ENCODE results near the gene NT5DC3.
"Not testable (repeated sequence)": the region's sequence is repeated elsewhere in the genome, so short reads cannot be mapped to it uniquely, and the experiment has no call there.

NT5DC3 gene

GRCh38 chr12:103832048-103832997 lies 8.7 kb downstream of the NT5DC3 start:
- DNase-seq = no peak

- DNase-seq = no peak
Observed at GRCh38 chr12:103830730-103831320, 10.2 kb downstream of the NT5DC3 start.

GRCh38 chr12:103830025-103830725 lies 10.9 kb downstream of the NT5DC3 start:
- DNase-seq = no peak

DNA sequence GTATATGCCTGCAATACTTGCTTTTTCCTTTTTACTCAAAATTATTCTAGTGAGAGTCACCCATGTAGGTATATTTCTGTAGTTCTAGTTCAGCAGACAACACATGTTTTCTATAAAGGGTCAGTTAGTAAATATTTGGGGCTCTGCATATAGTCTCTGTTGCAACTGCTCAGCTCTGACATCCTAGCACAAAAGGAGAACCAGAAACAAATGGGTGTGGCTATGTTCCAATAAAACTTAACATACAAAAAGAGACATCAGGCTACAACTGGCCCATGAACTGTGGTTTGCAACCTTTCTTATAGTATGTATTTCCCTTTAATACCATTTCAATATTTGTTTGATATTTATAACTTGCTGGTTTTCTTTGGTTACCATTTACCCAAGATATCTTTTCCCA lies 11.9 kb downstream of the NT5DC3 start:
- DNase-seq = no peak

- no peak for DNase-seq
Observed at GRCh38 chr12:103827911-103828391, 13.1 kb downstream of the NT5DC3 start.

DNA sequence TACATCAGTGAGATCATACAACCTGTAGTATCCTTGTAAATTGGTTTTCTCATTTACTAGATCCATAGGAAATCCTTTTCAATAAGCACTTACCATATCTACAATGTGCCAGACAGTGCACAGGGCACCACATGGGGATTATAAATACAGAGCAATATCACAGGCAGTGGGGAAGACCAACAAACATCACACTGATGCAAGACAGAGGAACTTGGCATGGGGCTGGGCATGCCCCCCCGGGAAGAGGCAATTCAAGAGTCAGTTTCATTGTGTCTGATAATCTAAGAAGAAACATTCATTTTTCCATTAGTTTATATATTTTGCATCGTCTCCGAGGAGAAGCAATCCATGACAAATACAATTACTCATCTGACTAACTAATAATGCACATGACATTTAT lies 16.2 kb downstream of the NT5DC3 start:
- DNase-seq = no peak

GRCh38 chr12:103824290-103824689 lies 16.7 kb downstream of the NT5DC3 start:
- no peak for DNase-seq

- no peak for DNase-seq
Observed at GRCh38 chr12:103823871-103824270, 17.2 kb downstream of the NT5DC3 start.

- no peak for DNase-seq
Observed at GRCh38 chr12:103821773-103822172, 19.3 kb downstream of the NT5DC3 start.

- no peak for DNase-seq
Observed at GRCh38 chr12:103820881-103821489, 20.0 kb downstream of the NT5DC3 start.

DNA sequence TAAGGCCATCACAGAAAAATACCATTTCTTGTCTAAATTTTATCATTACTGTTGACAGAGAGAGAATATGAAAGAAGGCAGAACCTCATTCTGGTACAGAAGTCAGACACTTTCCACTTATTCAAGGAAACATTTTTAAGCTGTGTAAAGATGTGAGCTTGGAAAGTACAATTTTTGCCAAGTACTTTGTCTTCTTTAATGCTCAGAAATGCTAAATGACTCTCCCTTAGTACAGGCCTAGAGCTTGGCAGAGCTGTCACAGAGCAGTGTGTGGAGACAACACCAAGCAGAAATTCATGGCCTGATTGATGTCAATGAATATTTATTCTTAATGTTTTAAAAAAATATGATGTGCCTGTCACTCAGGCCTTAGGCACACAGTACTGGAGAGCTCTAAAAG lies 20.7 kb downstream of the NT5DC3 start:
- DNase-seq = no peak

DNA sequence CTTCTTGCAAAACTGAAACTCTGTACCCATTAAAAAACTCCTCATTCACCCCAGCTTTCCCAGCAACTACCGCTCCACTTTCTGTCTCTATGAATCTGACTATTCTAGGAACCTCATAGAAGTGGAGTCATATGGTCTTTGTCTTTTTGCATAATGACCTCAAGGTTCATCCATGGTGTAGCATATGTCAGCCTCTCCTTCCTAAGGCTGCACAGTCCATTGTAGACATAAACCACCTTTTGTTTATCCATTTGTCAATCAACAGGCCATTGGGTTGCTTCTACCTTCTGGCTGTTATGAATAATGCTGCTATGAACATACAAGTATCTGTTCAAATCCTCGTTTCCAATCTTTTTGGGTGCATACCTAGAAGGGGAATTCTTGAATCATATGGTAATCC lies 21.1 kb downstream of the NT5DC3 start:
- no peak for DNase-seq

DNA sequence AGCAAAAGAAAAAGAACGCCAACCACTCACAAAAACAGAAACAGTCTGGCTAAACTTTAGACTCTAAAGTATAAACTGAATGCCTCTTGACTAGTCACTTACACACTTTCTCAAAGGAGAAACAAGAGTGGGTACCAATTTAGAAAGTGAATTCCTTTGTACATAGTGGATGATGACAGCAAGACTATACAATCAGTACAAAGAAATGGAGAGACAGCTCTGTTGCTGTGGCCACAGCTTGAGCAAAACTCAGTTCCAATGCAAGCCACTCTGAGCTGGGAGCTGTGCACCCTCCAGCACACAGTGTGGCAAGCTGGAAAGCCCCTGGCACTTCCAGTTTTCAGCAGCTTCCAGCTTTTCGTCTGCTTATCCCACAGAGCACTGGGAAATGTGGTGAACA lies 21.7 kb downstream of the NT5DC3 start:
- DNase-seq = no peak

GRCh38 chr12:103817791-103818190 lies 23.2 kb downstream of the NT5DC3 start:
- no peak for DNase-seq

DNA sequence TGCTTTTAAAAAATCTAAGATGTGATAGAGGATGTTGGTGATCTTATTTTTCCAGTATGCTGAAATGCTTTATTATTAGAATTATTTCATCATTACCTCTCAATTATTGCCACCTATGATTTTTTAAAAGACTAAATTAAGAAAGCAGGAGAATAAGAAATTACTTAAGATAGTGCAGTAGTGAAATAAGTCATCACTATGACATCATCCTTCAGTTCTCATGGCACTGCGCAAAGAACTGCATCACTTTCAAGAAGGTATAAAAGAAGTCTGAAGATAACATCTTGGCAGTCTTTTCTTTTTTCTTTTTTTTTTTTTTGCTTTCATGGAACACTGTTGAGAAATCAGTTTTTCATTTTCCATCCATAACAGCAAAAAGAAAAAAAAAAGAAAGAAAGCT lies 24.4 kb downstream of the NT5DC3 start:
- no peak for DNase-seq

DNA sequence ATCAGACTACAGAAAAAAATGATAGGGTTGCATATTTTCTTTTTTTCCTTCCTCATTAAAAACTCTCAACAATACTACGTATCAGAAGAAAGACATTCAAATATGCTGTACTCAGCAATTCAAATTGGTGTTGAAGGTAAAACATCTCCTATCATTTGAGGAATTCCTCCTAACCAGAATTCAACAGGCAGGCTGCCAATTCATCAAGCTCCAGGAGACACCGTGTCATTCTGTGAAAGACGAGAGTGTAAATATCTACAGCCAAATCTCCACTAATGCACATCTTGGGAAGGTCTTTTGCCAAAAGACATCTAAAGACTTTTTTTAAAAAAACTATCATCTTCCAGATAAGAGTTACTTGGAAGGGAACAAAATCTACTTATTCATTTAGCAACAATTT lies 26.6 kb downstream of the NT5DC3 start:
- DNase-seq = no peak

GRCh38 chr12:103813949-103814348 lies 27.1 kb downstream of the NT5DC3 start:
- no peak for DNase-seq

DNA sequence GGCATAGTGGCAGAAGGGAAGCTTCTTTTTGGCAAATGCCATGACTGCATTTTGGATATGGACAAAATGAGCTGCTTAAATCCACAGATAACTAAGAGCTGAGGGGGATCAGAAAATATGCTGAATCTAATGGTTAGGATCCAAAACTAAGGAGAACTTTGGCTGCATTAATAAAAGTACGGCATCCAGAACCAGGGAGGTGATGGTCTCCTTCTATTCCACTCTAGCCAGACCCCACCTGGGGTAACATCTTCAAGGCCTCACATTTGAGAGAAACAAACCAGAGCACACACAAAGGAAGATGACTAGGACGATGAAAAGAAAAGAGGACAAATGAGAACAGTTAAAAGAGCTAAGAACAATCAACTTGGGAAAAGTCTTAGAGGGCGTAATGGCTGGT lies 27.6 kb downstream of the NT5DC3 start:
- DNase-seq = no peak

GRCh38 chr12:103812789-103813188 lies 28.2 kb downstream of the NT5DC3 start:
- DNase-seq = no peak

- no peak for DNase-seq
Observed at GRCh38 chr12:103811791-103812190, 29.2 kb downstream of the NT5DC3 start.

DNA sequence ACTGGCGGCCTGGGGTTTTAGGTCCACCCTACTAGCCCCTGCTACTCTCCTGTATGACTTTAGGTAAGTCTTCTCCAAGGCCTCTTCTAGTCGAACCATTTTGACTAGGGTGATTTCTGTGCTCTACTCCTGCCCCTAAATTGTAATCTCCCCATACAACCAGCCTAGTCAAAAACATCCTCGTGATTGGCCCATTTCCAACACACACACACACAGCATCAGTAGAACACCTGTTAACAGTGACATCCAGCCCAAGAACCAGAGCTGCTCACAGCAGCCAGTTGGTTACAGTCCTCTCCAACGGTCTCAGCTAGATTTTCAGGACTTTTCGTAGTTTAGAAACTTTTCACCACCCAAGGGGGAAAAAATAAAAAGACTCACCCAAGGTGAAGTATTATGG lies 30.9 kb downstream of the NT5DC3 start:
- no peak for DNase-seq

GRCh38 chr12:103809639-103810038 lies 31.4 kb downstream of the NT5DC3 start:
- DNase-seq = not testable (repeated sequence)

- no peak for DNase-seq
Observed at GRCh38 chr12:103809154-103809553, 31.9 kb downstream of the NT5DC3 start.
